GM21423 (cell line): ENCODE results near the gene USP47.

Experiments
- ATAC-seq: cut with Tn5 transposase; IDR thresholded peaks from one replicate; pipeline ENCODE4 v1.9.1; 2021; ENCODE audit warnings: mild to moderate bottlenecking, moderate library complexity; ENCODE audit not compliant: unreplicated experiment

The USP47 gene

GRCh38 chr11:11977206-11977938 lies 135.6 kb downstream of the USP47 start:
- ATAC-seq = no peak

DNA sequence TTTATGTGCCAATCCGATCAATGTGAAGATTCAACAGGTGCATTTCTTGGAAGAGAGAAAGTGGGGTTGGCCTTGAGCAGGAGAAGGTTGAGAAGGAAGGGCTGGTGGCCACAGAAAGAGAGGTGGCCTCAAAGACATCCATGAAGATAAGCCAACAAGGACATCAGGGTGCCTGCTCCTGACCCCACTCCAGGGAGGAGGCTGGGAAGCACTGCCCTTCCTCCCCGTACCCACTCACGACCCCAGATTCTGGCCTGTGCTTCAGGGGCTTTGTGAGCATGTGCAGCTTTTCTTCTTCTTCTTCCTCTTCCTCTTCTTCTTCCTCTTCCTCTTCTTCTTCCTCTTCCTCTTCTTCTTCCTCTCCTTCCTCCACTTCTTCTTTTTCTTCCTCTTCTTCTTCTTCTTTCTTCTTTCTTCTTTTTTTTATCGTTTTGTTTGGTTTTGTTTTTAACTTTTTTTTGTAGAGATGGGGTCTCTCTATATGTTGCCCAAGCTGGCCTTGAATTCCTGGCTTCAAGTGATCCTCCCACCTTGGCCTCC lies 136.4 kb downstream of the USP47 start:
- ATAC-seq = no peak

DNA sequence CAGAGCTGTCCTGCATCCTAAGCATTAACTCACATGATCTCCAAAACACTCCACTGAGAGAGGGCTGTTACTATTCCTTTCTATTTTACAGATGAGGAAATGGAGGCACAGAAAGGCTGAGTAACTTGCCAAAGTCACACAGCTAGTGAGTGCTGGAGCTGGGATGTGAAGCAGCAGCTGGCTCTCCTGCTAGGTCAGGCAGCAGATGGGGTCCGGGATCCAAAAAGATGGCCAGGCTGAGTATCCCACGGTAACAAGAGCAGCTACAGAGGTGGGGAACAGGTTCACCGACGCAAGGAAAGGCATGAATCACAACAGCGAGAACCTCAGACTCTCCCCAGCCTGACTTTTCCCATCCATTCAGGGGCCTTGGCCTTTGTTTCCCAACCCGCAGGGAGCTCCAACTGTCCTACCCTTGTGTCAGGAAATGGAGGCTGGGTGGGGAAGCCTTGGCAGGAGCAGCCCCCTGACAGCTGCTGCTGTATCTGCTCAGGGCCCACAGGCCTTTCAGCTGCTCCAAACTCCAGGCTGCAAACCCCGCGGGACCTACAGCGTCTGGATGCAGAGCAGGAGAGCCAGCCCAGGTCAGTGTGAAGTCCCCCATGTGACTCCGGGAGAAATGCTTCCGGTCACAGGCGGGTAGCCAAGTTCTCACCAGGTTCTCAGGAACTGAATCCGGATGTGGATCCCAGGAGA lies 137.2 kb downstream of the USP47 start:
- no peak for ATAC-seq

DNA sequence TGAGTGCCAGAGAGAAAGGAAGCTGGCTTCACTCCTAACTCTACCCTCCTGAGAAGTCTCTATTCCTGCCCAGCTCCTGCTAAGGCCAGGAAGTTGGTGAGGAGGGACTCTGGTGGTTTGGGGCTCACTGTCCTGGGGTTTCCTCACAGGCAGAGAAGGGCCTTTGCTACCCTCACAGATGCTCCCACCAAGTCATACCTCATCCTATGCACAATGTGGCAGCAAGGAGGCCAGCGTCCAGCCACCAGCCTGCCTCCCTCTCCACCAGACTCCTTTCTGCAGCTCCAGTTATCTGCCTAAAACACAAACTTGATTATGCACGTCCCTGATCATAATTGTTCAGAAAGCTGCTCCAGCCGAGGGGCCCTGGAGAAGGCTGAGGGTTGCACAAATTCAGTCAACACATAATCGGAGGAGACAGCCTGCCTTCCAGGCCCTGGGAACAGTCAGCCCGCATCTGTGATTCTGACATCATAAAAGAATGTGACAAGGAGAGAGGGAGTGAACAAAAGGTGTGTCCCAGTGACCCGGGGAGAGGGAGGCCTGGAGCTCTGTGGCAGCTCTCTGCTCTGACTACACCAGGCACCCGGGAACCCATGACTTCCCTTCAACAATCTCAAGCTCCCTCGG lies 137.8 kb downstream of the USP47 start:
- no peak for ATAC-seq

GRCh38 chr11:11980200-11980599 lies 138.4 kb downstream of the USP47 start:
- ATAC-seq = no peak

GRCh38 chr11:11980841-11981308 lies 139.1 kb downstream of the USP47 start:
- no peak for ATAC-seq

DNA sequence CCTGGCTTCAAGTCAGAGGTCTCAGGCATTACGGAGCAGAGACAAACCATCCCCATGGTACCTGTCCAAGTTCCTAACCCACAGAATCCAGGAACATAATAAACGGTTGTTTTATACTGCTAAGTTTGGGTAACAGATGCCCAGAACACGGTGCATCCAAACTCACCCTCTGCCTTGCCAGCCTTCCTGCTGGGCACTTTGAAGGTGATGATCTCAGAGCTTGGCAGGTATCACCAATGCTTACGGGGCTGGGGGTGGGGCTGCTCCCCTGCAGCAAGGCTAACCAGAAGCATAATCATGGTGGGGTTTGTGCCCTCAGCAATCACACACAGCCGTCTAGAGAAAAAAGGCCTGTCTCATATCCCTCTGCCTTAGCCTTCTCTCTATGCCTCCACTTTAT lies 139.6 kb downstream of the USP47 start:
- no peak for ATAC-seq

GRCh38 chr11:11981840-11982239 lies 140.1 kb downstream of the USP47 start:
- ATAC-seq = no peak

- ATAC-seq = no peak
These were observed 140.7 kb downstream of the USP47 start for GRCh38 chr11:11982461-11982860.

DNA sequence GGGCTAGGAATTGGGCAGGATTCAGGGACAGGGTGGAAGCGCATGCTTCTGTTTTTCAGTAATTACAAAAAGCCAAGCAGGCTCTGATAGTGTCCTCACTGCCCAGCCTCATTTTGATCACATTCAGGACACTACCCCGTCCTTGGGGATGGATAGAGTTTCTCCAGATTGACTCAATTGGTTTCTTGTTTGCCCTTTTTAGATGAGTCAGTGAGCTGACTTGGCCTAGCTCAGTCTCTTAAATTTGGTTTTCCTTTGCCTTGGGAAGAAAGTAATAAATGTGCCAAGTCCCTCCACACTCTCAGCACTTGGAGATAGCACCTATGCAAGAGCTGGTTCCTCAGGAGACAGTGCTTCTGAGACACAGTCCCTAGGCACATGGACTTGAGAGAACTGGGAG lies 141.2 kb downstream of the USP47 start:
- ATAC-seq = no peak

DNA sequence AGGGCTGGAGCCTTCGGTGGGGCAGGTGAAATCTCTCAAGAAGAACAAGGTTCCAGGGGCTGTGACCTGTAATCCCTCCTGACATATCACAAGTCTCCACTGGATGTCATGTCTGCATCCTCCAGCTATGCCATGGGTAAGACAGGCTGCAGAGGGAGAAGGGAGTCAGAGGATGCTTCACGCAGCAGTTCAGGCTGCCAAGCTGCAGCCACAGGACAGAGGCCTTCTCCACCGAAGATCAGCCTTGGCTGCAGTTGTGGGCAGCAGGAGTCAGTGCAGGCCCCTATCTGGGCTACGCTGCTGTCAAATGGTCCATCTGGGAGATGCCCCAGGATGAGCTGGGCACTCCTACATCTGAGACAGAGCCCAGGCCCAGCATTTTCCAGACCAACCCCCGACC lies 141.7 kb downstream of the USP47 start:
- no peak for ATAC-seq

DNA sequence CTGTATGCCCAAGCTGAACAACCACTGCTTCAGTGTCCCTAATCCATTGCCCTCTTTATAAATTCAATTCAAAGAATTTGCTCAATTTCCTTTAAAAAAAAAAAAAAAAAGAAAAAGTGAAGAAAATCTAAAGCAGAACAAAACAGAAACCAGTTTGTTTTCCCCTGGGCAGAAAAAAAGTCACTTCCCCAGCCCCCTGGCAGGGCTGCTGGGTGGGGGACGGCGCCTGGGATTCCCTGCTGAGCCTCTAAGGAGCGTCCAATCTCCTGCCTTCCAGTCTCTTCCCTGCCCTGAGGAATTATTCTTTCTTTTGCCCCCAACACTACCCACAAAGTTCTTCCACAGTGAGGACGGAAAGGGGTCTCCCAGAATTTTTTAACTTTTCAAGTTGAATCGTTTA lies 142.8 kb downstream of the USP47 start:
- ATAC-seq = no peak

DNA sequence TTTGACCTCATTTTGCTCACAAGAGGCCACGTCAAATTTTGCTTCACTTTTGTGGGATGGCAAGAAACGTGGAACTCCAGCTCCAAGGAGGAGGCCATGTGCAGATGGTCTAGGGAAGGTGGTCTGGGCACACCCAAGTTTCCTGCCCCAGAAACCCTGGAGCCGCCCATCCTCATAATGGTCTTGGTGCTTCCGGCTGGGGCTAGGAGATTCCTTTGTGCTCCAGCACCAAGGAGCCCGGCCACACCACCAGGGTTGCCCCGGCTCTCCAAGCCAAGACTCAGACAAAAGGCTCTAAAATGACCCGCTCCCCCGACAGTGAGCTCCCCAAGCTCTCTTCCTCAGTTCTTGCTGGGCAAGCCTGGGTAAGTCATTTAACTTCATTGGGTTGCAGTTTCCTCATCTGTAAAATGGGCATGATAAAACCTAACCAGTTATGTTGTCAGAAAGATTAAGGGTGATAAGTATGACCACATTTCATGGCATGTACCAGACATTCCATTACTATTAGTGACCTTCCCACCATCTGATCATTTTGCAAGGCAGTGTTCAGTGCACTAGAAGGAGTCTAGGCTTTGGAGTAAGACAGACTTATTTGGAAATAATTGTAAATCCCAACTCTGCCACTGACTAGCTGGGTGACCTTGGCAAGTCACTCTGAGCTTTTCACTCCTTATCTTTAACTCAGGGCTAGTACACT lies 143.4 kb downstream of the USP47 start:
- no peak for ATAC-seq

DNA sequence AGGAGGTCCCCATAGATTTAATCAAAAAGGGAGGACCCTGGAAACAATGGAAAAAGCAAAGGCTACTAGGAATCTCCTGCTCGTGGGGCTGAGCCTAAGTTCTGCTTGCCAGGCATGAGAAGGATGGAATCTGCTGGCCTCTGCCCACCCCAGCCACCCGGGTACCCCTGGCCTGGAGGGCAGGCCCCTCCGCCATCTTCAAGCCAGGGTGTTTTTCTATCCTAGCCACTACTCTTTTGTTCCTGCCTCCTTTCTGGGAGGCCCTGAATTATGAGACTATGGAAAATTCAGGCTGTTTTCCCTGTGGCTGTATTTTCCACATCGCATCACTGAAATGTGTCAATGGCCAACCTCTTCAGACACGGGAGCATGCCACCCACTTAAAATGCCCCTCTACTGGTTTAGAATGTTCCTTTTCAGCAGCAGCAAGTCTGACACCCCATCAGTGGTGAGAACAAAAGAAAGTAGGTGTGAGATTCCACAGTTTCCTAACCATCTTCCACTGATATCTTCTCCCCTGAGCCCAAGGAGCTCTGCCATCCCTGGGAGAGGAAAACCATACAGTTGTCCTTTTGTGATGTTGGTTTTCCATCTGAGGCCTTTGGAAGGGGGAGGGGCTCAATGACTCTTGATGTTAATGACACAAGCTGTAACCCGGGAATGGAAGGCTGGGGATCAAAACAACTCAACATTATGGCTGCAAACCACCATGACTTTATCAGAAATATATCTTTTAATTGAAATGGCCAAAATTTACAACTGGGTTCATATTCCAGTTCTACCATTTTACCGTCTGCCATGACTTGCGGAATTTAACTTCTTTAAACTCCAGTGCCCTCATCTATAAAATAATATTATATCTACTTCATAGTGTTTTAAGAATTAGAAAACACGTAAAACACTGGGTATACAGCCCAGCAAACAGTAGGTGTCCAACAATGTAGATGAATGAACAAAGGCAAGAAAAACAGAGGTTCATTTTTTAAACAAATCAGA lies 144.5 kb downstream of the USP47 start:
- ATAC-seq = no peak

DNA sequence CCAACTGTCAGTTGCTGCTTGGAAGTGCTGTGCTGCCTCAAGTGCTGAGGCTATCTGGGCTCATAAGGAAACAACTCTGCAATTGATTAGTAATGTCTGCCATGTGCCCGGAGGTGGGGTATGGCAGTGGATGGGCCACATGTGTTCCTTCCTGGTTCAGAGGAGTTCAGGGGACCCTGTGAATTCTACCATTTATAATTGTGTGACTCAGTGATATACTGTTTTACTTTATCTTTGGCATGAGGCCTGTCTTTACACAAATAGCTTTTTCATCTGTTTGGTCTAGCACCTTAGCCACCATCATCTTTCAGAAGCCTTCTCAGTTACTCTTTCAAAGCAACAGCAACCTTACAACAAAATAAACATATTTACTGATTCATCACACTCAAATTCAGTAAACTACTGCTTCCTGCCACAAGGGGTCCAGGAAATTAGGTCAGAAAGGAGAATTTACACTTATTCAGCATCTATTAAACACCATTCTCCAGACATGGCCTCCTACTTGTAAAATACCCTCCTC lies 145.8 kb downstream of the USP47 start:
- ATAC-seq = no peak

GRCh38 chr11:11988099-11988651 lies 146.4 kb downstream of the USP47 start:
- ATAC-seq = no peak

- no peak for ATAC-seq
These were observed 147.0 kb downstream of the USP47 start for GRCh38 chr11:11988681-11989261.

DNA sequence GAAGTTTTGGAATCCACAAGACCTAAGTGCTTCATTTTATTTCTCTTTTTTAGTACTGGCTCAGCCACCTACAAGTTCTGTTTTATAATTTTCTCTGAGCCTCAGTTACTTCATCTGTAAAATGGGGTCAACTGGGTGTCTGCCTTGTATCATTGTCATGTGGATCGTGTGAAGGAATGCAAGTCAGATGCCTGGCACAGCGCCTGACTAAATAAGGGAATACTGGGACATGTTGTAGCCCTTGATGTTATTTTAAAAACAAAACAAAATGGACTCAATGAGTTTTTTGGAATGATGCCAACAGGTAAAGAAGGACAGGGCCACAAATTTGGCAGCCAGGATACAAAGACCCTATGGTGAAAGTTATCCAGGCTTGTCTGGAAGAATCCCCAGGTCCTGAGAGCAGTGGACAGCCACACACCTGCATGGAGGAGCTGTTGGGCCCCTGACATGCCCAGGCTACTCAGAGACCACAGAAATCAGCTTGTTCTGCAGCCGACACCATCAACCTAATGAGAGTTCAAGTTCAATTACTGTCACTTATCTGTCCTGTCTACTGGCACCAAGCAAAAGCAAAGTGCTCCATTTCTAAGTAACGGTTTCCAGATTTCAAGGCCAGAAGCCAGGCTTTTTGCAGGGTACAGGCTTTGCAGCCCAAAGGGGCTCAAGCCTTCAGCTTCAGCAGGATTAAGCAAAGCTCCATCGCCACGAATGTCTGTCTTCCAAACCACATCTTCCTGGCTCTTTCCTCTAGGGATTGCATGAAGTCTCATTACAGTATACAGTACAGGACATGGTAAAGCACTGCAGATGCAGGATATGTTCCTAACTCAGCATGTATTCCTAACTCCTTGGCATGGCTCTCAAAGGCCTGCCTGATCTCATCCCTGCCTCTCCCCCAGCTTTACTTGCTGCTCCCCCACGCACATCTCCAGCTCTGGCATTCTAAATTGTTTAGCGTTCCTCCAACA lies 148.3 kb downstream of the USP47 start:
- ATAC-seq = no peak
